Measurements from ENCODE around the gene VPS39.

The VPS39 gene

GRCh38 chr15:42131006-42131405, 77.1 kb downstream of the VPS39 start:
- Histone ChIP-seq H3K27me3 (ENCODE audit: low read length) (no peaks in the 10 kb centered on the region), H3K79me2 (ENCODE audit: insufficient read depth, low read length) (no peaks in the 10 kb centered on the region), H3K27ac (ENCODE audit: low read depth, low read length) (no peak overlapping the region), H3F3A (ENCODE audit: insufficient read depth) (no peaks in the 10 kb centered on the region), H3K9me3 (ENCODE audit: insufficient read depth, low read length) (no peaks in the 10 kb centered on the region), H3K9me2 (replicated peaks; ENCODE audit: insufficient read depth, low read length) (no peaks in the 10 kb centered on the region), H3K4me3 (ENCODE audit: insufficient read depth, low read length, poor library complexity, severe bottlenecking) (no peak overlapping the region), H2AFZ (ENCODE audit: low read depth, low read length, severe bottlenecking) (no peak overlapping the region), H3K9ac (ENCODE audit: low read length) (no peak overlapping the region), H4K20me1 (ENCODE audit: low read depth, low read length) (no peaks in the 10 kb centered on the region), H3K36me3 (ENCODE audit: low read length) (no peaks in the 10 kb centered on the region), H3K4me2 (ENCODE audit: low read depth, low read length, poor library complexity, severe bottlenecking) (no peak overlapping the region)
- TF ChIP-seq CTCF (IDR thresholded peaks at IDR 0.05; ENCODE audit: insufficient read depth, low read length, poor library complexity, severe bottlenecking) (no peak), EZH2phosphoT487 (conservative IDR thresholded peaks at IDR 0.05; ENCODE audit: low read length) (no peak)

- Histone ChIP-seq H3K9me2 (replicated peaks; ENCODE audit: insufficient read depth, low read length) (no peaks in the 10 kb centered on the region), H3K36me3 (ENCODE audit: low read length) (no peaks in the 10 kb centered on the region), H3F3A (ENCODE audit: insufficient read depth) (no peaks in the 10 kb centered on the region), H3K27me3 (ENCODE audit: low read length) (no peaks in the 10 kb centered on the region), H3K79me2 (ENCODE audit: insufficient read depth, low read length) (no peaks in the 10 kb centered on the region), H3K9me3 (ENCODE audit: insufficient read depth, low read length) (no peaks in the 10 kb centered on the region), H4K20me1 (ENCODE audit: low read depth, low read length) (no peaks in the 10 kb centered on the region), H2AFZ (ENCODE audit: low read depth, low read length, severe bottlenecking) (no peak overlapping the region), H3K4me2 (ENCODE audit: low read depth, low read length, poor library complexity, severe bottlenecking) (no peak overlapping the region), H3K4me3 (ENCODE audit: insufficient read depth, low read length, poor library complexity, severe bottlenecking) (no peak overlapping the region), H3K9ac (ENCODE audit: low read length) (no peak overlapping the region), H3K27ac (ENCODE audit: low read depth, low read length) (no peak overlapping the region)
- no peak for TF ChIP-seq CTCF (IDR thresholded peaks at IDR 0.05; ENCODE audit: insufficient read depth, low read length, poor library complexity, severe bottlenecking)
- no peak for TF ChIP-seq EZH2phosphoT487 (conservative IDR thresholded peaks at IDR 0.05; ENCODE audit: low read length)
Observed at GRCh38 chr15:42130246-42130986, 77.7 kb downstream of the VPS39 start.

- H4K20me1 ChIP-seq (ENCODE audit: low read depth, low read length), result no peaks in the 10 kb centered on the region
- no peak overlapping the region for H3K4me2 ChIP-seq (ENCODE audit: low read depth, low read length, poor library complexity, severe bottlenecking)
- no peaks in the 10 kb centered on the region for H3K79me2 ChIP-seq (ENCODE audit: insufficient read depth, low read length)
- no peaks in the 10 kb centered on the region for H3K9me3 ChIP-seq (ENCODE audit: insufficient read depth, low read length)
- H3K36me3 ChIP-seq (ENCODE audit: low read length), result no peaks in the 10 kb centered on the region
- H3K9me2 ChIP-seq (replicated peaks; ENCODE audit: insufficient read depth, low read length), result no peaks in the 10 kb centered on the region
- no peak overlapping the region for H3K4me3 ChIP-seq (ENCODE audit: insufficient read depth, low read length, poor library complexity, severe bottlenecking)
- H3K9ac ChIP-seq (ENCODE audit: low read length), result no peak overlapping the region
- H3K27me3 ChIP-seq (ENCODE audit: low read length), result no peaks in the 10 kb centered on the region
- H3K27ac ChIP-seq (ENCODE audit: low read depth, low read length), result no peak overlapping the region
- H3F3A ChIP-seq (ENCODE audit: insufficient read depth), result no peaks in the 10 kb centered on the region
- no peak overlapping the region for H2AFZ ChIP-seq (ENCODE audit: low read depth, low read length, severe bottlenecking)
- TF ChIP-seq EZH2phosphoT487 (conservative IDR thresholded peaks at IDR 0.05; ENCODE audit: low read length) (no peak), CTCF (IDR thresholded peaks at IDR 0.05; ENCODE audit: insufficient read depth, low read length, poor library complexity, severe bottlenecking) (no peak)
Observed at GRCh38 chr15:42129364-42129763, 78.7 kb downstream of the VPS39 start.

All from SU-DHL-6 (cell line).